Body of pancreas (tissue), 4 donors: ENCODE results near the gene RANBP17. TPM values are rescaled to one million over a fixed set of nuclear protein-coding genes. Genes with fewer than 3 reads are reported as not detected.

Source experiments
- ATAC-seq: fragments of 150-250 bp; one replicate; pipeline ENCODE4 v1.9.1; 2016
- DNase-seq, 4 donors: peaks; one replicate each; pipeline ENCODE4 v3.0.0-alpha.2; 2019
- H3K27ac ChIP-seq, 4 donors: fragments of 200-600 bp; sonication (generic); 1 replicate in 3 of 4; 2 replicates in 1 of 4; pipeline versions ENCODE4 v1.5.1 to v1.6.1; 2016 to 2019; ENCODE audit warnings: mild to moderate bottlenecking in 1 of 4, mixed read lengths in 1 of 4, moderate library complexity in 1 of 4
- H3K27me3 ChIP-seq, 2 donors: fragments of 200-600 bp; sonication (generic); one replicate each; pipeline ENCODE4 v1.6.0; 2016; ENCODE audit warnings: mild to moderate bottlenecking in 1 of 2
- H3K36me3 ChIP-seq, 2 donors: fragments of 200-600 bp; sonication (generic); replicated peaks in 1 of 2; 2 replicates each; pipeline ENCODE4 v1.5.1; 2016; ENCODE audit warnings: low read depth in 2 of 2; ENCODE audit not compliant: insufficient read depth in 1 of 2
- H3K4me1 ChIP-seq: fragments of 200-600 bp; sonication (generic); one replicate; pipeline ENCODE4 v1.6.0; 2016
- H3K4me3 ChIP-seq, 2 donors: fragments of 200-600 bp; sonication (generic); 1 replicate in 1 of 2; 2 replicates in 1 of 2; pipeline ENCODE4 v1.5.1; 2016 to 2019
- H3K9me3 ChIP-seq, 3 donors: fragments of 200-600 bp; sonication (generic); 1 replicate in 2 of 3; 2 replicates in 1 of 3; pipeline ENCODE4 v1.5.1; 2016
- POLR2A ChIP-seq, 3 donors: fragments of 450-650 bp; IDR thresholded peaks; one replicate each; pipeline ENCODE4 v1.6.1; 2016; ENCODE audit warnings: antibody characterized with exemption in 3 of 3, mild to moderate bottlenecking in 2 of 3
- WGBS, 2 donors: methylation state at CpG; one replicate each; pipeline ENCODE4 v1.1.5; 2017; 5-methylcytosine and 5-hydroxymethylcytosine counted together
- intact Hi-C: fragments of 100-400 bp; cut with DNase I; formaldehyde crosslinking; loops from one replicate; pipeline ENCODE4 v1.15.1; 2023
- small RNA-seq: library from RNA; depleted of rRNA; stranded (forward); fragments of <200 nt; gene quantifications from one replicate; pipeline ENCODE3, GENCODE V24; 2016
- total RNA-seq, 2 donors: library from RNA; depleted of rRNA; stranded (reverse); fragments of >200 nt; gene quantifications; one replicate each; pipeline ENCODE4 v1.1.0, GENCODE V29; 2016
- TF ChIP-seq, protein P1 (sequence below), 7 experiments: fragments of 450-650 bp in 4 of 7; fragments of 200-600 bp in 3 of 7; sonication (generic) in 3 of 7; IDR thresholded peaks; one replicate each; pipeline ENCODE4 v1.5.1; 2016 to 2019; ENCODE audit warnings: antibody characterized with exemption in 7 of 7

Gene RANBP17
- total RNA-seq, 2 donors from 2014 or later = 6.6 to 9.1 TPM

GRCh38 chr5:171344936-171345608 is 483.3 kb downstream of the RANBP17 start:
- peaks cover 5% of the 10 kb centered on the region for H3K4me1 ChIP-seq
- no peaks in the 10 kb centered on the region for H3K9me3 ChIP-seq
- ATAC-seq = no peak
- H3K27ac ChIP-seq = no peak overlapping the region
- TF ChIP-seq, protein P1, sequence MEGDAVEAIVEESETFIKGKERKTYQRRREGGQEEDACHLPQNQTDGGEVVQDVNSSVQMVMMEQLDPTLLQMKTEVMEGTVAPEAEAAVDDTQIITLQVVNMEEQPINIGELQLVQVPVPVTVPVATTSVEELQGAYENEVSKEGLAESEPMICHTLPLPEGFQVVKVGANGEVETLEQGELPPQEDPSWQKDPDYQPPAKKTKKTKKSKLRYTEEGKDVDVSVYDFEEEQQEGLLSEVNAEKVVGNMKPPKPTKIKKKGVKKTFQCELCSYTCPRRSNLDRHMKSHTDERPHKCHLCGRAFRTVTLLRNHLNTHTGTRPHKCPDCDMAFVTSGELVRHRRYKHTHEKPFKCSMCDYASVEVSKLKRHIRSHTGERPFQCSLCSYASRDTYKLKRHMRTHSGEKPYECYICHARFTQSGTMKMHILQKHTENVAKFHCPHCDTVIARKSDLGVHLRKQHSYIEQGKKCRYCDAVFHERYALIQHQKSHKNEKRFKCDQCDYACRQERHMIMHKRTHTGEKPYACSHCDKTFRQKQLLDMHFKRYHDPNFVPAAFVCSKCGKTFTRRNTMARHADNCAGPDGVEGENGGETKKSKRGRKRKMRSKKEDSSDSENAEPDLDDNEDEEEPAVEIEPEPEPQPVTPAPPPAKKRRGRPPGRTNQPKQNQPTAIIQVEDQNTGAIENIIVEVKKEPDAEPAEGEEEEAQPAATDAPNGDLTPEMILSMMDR (IDR thresholded peaks at IDR 0.05) = no peak
- TF ChIP-seq POLR2A (IDR thresholded peaks at IDR 0.05) = no peak
- no peaks in the 10 kb centered on the region for H3K27me3 ChIP-seq
- intact Hi-C loops = no loop called here
- H3K4me3 ChIP-seq = no peak overlapping the region
- DNase-seq = no peak
- no peaks in the 10 kb centered on the region for H3K36me3 ChIP-seq
- WGBS, 2 donors = 89% methylated on average over 18 to 19 of the region's 19 CpGs

Small RNAs within 50 kb of the gene (small RNA-seq; reads per million reads assigned to genes)
- gene AC091980.1 = not detected

Other genes with a start within 250 kb of the RANBP17 start
- 1 to 10 TPM in 1 of 2 donors, not detected in 1; 8.6 TPM for gene GABRP, start 78.3 kb upstream of the RANBP17 start, total RNA-seq